AG09319 (cell line): ENCODE measurements around the gene CDKAL1.

Source experiments
- DNase-seq: peaks from one replicate; pipeline ENCODE4 v3.0.0-alpha.2; 2010; ENCODE audit warnings: low read depth; ENCODE audit errors: extremely low read depth
- TF ChIP-seq, protein P1 (sequence below): IDR thresholded peaks from 2 replicates; pipeline ENCODE4 v1.5.1; 2011; ENCODE audit warnings: low read depth, mild to moderate bottlenecking, inconsistent platforms, low read length, moderate library complexity

Gene CDKAL1

DNA sequence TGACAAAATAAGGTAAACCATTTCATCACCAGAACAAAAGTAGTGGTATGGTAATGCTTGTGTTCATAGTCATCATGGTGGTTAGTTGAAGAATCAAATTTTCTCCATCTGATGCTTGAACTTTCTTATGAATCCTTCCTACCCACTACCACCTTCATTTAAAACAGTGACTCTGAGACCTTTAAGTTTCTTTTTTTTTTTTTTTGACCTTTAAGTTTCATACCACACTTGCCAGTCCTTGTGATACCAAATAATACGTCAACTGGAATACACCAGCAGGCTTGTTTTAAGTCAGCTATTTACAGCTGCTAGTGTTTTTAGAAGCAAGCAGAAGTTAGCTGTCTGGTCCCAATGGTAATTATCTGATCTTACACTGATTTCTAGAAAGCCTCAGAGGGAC is 645.9 kb downstream of the CDKAL1 start:
- TF ChIP-seq, protein P1, sequence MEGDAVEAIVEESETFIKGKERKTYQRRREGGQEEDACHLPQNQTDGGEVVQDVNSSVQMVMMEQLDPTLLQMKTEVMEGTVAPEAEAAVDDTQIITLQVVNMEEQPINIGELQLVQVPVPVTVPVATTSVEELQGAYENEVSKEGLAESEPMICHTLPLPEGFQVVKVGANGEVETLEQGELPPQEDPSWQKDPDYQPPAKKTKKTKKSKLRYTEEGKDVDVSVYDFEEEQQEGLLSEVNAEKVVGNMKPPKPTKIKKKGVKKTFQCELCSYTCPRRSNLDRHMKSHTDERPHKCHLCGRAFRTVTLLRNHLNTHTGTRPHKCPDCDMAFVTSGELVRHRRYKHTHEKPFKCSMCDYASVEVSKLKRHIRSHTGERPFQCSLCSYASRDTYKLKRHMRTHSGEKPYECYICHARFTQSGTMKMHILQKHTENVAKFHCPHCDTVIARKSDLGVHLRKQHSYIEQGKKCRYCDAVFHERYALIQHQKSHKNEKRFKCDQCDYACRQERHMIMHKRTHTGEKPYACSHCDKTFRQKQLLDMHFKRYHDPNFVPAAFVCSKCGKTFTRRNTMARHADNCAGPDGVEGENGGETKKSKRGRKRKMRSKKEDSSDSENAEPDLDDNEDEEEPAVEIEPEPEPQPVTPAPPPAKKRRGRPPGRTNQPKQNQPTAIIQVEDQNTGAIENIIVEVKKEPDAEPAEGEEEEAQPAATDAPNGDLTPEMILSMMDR: no peak

DNA sequence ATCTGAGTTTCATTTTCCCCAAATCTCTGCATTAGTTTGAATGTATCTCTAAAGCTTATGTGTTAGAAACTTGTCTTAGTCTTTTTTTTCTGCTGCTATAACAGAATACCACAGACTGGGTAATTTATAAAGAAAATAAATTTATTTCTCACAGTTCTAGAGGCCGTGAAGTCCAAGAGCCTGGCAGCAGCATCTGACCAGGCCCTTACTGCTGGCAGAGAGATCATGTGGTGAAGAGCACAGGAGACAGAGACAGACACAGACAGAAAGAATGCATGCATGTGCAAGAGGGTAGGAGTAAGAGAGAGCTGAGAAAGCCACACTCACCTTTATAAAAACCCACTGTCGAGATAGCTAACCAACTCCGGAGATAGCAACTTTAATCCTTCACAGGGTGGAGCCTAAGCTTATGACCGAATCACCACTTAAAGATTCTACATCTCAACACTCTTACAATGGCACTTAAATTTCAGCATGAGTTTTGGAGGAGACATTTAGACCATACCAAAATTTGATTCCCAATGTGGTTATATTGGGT is 646.6 kb downstream of the CDKAL1 start:
- TF ChIP-seq, protein P1: no peak
- no peak for DNase-seq

More for the DNA sequence above, 645.9 kb downstream of the CDKAL1 start:
- no peak for DNase-seq

DNA sequence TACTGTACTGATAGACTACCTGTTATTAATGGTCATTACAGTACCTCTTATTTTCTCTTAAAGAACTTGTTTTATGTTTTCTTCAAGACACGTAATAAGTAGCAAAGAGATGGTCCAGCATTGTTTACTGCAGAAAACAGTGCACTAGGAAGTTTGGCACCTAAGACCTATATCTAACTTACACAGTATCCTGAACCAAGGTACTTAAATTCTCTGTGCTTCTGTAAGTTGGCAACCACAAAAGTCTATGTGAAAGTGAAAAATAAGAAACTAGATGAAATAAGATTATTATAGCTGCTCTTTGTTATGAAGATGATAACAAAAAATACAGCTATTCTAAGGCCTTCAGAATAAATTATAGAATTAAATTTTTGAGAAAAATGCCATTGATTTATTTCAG is 647.6 kb downstream of the CDKAL1 start:
- TF ChIP-seq, protein P1: no peak
- no peak for DNase-seq

DNA sequence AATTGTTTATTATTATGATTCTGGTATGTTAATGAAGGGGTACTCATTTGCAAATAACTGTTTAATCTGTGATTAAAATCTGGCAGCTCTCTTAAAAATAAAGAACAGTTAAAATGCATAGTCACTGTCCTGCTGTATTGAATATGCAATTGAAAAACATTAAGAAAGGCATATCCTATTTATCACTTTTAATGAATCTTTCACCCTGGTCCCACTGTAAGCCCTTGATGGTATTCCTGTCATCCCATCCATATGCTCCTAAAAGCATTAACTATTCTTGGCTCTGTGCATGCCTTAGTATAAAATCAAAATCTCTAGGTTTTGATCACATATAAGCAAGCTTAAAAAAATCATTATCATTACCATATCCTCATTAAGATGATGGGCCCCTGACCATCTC is 648.3 kb downstream of the CDKAL1 start:
- no peak for DNase-seq
- TF ChIP-seq, protein P1: no peak

DNA sequence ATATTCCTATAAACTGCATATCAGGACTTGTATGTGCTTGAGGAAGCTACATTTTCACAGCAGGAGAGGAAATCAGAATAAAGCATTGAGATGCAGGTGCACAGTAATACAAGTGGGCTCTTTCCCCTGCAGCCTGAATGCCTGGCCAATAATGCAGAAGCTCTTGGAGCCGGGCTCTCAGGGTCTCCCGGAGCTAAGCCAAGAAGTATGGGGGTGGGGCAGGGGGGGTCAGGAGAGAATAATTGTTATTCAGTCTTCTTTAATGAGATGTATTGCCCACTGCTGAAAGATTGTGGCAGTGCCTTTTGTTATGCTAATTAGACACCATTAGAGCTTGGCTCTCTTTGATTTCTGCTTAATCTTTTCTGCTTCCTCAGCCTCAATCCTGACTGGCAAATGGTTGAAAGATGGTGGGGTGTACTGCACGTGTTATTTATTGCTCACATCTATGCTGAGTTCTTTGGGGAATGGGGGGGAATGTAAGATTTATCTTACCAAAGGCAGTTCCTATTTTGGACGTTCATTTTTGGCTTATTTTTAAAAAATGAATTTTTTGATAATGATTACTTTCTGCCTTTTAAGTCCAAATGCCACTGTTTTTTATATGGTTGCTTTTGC is 651.7 kb downstream of the CDKAL1 start:
- TF ChIP-seq, protein P1: no peak
- DNase-seq: no peak

DNA sequence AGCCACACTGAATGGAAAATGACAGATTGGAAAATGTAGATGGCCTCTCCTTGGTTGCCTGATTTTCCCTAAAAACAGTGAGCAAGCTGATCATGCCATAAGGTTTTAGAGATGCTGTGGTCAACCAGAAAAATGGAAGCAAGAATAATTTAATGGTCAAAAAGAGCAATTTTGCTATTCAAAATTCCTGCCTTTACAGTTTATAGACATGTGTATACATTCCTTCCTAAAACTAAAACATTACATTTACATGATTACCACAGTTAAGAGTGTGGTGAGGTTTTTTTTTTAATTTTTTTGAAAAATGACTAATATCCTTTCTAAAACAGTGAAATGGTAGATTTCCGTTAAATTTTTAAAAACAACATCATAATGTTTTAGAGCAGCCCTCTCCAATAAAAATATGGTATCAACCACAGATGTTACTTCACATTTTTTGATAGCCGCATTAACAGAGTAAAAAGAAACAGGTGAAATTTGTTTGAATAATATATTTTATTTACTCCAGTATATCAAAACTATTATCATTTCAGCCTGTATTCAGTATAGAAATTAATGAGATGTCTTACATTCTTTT is 652.3 kb downstream of the CDKAL1 start:
- TF ChIP-seq, protein P1: no peak
- no peak for DNase-seq

DNA sequence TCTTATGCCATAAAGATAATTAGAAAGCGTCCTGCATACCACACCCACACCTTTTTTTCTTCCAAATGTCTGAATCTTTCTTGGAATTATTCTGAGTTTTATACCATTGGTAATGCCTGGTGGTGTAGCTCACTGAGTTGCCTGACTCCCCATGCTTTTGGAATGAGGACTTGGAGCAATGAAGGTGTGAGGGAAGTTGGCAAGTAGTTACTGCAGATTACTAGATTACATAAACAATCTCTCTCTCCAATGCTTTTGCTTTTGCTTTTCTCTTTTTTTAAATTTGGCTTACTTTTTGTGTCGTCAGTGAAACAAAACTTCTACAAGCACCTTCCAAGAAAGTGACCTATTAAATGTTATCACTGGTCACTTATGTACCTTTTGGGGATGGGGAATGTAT is 653.2 kb downstream of the CDKAL1 start:
- no peak for DNase-seq
- TF ChIP-seq, protein P1: no peak
